Astrocyte (in vitro differentiated cells and primary cell): ENCODE measurements around the gene ACAT2. TPM values are rescaled to one million over a fixed set of nuclear protein-coding genes. Genes with fewer than 3 reads are reported as not detected.

ENCODE experiments used
- DNase-seq: peaks from one replicate; pipeline ENCODE4 v3.0.0-alpha.2; 2010; ENCODE audit warnings: low read depth
- FAIRE-seq: peaks from 2 replicates; lab custom pipeline; 2011; peaks lifted over from hg19 to GRCh38; lab: Jason Lieb, UNC
- H2AFZ ChIP-seq: 2 replicates; pipeline ENCODE4 v1.6.0; 2012; ENCODE audit warnings: low read depth, low read length, inconsistent platforms
- H3K27ac ChIP-seq: 2 replicates; pipeline ENCODE4 v1.5.1; 2011; ENCODE audit warnings: low read depth, low read length, inconsistent platforms
- H3K27me3 ChIP-seq: 2 replicates; pipeline ENCODE4 v1.6.0; 2011; ENCODE audit warnings: low read length, inconsistent platforms; ENCODE audit not compliant: insufficient read depth
- H3K36me3 ChIP-seq: 2 replicates; pipeline ENCODE4 v1.5.1; 2011; ENCODE audit warnings: low read length, inconsistent platforms; ENCODE audit not compliant: insufficient read depth
- H3K4me1 ChIP-seq: 2 replicates; pipeline ENCODE4 v1.5.1; 2011; ENCODE audit warnings: low read length, inconsistent platforms; ENCODE audit not compliant: insufficient read depth
- H3K4me2 ChIP-seq: 2 replicates; pipeline ENCODE4 v1.6.0; 2012; ENCODE audit warnings: low read length, inconsistent platforms
- H3K4me3 ChIP-seq: 2 replicates; pipeline ENCODE4 v1.5.1; 2011; ENCODE audit warnings: low read depth, mild to moderate bottlenecking, low read length, inconsistent platforms; ENCODE audit not compliant: insufficient read depth
- H3K79me2 ChIP-seq: 2 replicates; pipeline ENCODE4 v1.6.0; 2012; ENCODE audit warnings: mild to moderate bottlenecking, low read length, inconsistent platforms; ENCODE audit not compliant: insufficient read depth
- H3K9ac ChIP-seq: 2 replicates; pipeline ENCODE4 v1.6.0; 2012; ENCODE audit warnings: mild to moderate bottlenecking, low read length, inconsistent platforms
- H3K9me3 ChIP-seq: 2 replicates; pipeline ENCODE4 v1.5.1; 2012; ENCODE audit warnings: low read depth, mild to moderate bottlenecking, low read length, inconsistent platforms; ENCODE audit not compliant: insufficient read depth
- H4K20me1 ChIP-seq: 2 replicates; pipeline ENCODE4 v1.6.0; 2012; ENCODE audit warnings: low read length, inconsistent platforms; ENCODE audit not compliant: insufficient read depth
- H3K27ac Mint-ChIP-seq: one replicate; pipeline ENCODE4 v1.8.0; 2021; ENCODE audit warnings: mild to moderate bottlenecking, mixed read lengths; ENCODE audit not compliant: unreplicated experiment
- H3K27me3 Mint-ChIP-seq: one replicate; pipeline ENCODE4 v1.8.0; 2021; ENCODE audit warnings: low read depth, mixed read lengths; ENCODE audit not compliant: unreplicated experiment
- H3K36me3 Mint-ChIP-seq: one replicate; pipeline ENCODE4 v1.8.0; 2021; ENCODE audit warnings: low read depth, mixed read lengths; ENCODE audit not compliant: unreplicated experiment
- H3K4me1 Mint-ChIP-seq: one replicate; pipeline ENCODE4 v1.8.0; 2021; ENCODE audit warnings: low read depth, mixed read lengths; ENCODE audit not compliant: unreplicated experiment
- H3K4me3 Mint-ChIP-seq: one replicate; pipeline ENCODE4 v1.8.0; 2021; ENCODE audit warnings: mild to moderate bottlenecking, moderate library complexity, mixed read lengths; ENCODE audit not compliant: unreplicated experiment
- H3K9me3 Mint-ChIP-seq: one replicate; pipeline ENCODE4 v1.8.0; 2021; ENCODE audit warnings: mild to moderate bottlenecking, mixed read lengths; ENCODE audit not compliant: unreplicated experiment
- EZH2 ChIP-seq: IDR thresholded peaks from 2 replicates; pipeline ENCODE4 v1.6.1; 2012; ENCODE audit warnings: mild to moderate bottlenecking, low read length, inconsistent platforms; ENCODE audit not compliant: insufficient read depth
- total RNA-seq: library from RNA; stranded (reverse); gene quantifications from 2 replicates; pipeline ENCODE4 v1.2.1, GENCODE V29; 2021
- TF ChIP-seq, protein P1 (sequence below): IDR thresholded peaks from 2 replicates; pipeline ENCODE4 v1.5.1; 2011; ENCODE audit warnings: low read depth, mild to moderate bottlenecking, inconsistent platforms, low read length, moderate library complexity; ENCODE audit not compliant: insufficient read depth

Gene ACAT2
- total RNA-seq, 1 donor from 2014 or later = 96.7 TPM

DNA sequence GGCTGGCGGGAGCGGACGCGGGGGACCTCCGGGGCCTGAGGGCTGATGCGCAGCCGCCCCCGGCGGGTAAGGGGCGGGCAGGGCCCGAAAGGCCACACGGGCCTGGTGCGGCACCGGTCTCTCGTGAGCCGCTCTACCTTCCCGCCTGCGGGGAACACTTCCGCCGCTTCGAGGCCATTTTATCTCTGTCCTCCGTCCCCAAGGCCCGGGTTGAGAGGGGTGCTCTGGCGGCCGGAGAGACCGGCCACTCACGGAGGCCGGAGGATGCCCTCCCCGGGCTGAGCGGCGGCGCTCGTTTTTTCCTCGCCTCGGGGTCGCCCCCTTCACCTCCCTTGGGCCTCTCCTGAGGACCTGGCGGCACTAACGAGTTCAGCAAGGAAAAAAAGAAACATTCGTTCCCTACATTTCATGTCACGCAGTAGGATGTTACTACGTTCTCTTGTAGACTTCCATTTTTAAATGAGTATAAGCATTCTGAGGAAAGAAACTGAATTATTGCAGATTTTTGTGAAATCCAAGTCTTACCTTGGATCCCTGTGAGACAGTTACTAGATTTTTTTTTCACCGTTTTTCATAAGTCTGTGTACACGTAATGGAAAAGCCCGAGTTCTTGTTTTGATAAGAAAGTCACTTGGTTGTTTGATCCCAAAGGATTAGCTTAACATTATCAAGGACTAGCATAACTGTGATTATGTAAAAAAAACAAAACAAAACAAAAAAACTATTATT, 34.0 kb upstream of the ACAT2 start:
- no peaks in the 10 kb centered on the region for H3K27me3 Mint-ChIP-seq
- H3K9me3 ChIP-seq = no peaks in the 10 kb centered on the region
- H3K4me2 ChIP-seq = peak overlapping the region; percentile 83
- no peaks in the 10 kb centered on the region for H3K36me3 ChIP-seq
- H3K27me3 ChIP-seq = no peaks in the 10 kb centered on the region
- FAIRE-seq (no peak), DNase-seq (no peak)
- peak overlapping the region; percentile 96 for H3K27ac Mint-ChIP-seq
- H2AFZ ChIP-seq = peak overlapping the region; percentile 54
- TF ChIP-seq, protein P1, sequence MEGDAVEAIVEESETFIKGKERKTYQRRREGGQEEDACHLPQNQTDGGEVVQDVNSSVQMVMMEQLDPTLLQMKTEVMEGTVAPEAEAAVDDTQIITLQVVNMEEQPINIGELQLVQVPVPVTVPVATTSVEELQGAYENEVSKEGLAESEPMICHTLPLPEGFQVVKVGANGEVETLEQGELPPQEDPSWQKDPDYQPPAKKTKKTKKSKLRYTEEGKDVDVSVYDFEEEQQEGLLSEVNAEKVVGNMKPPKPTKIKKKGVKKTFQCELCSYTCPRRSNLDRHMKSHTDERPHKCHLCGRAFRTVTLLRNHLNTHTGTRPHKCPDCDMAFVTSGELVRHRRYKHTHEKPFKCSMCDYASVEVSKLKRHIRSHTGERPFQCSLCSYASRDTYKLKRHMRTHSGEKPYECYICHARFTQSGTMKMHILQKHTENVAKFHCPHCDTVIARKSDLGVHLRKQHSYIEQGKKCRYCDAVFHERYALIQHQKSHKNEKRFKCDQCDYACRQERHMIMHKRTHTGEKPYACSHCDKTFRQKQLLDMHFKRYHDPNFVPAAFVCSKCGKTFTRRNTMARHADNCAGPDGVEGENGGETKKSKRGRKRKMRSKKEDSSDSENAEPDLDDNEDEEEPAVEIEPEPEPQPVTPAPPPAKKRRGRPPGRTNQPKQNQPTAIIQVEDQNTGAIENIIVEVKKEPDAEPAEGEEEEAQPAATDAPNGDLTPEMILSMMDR = no peak
- TF ChIP-seq EZH2 = no peak
- peaks cover 13% of the 10 kb centered on the region for H3K4me1 ChIP-seq
- peak overlapping the region; percentile 98 for H3K9ac ChIP-seq
- peaks cover 97% of the 10 kb centered on the region for H3K79me2 ChIP-seq
- peaks cover 2% of the 10 kb centered on the region for H3K9me3 Mint-ChIP-seq
- H3K4me3 Mint-ChIP-seq = peak overlapping the region; percentile 89
- peak overlapping the region; percentile 84 for H3K4me3 ChIP-seq
- peaks cover 60% of the 10 kb centered on the region for H4K20me1 ChIP-seq
- H3K27ac ChIP-seq = peak overlapping the region; percentile 90
- peaks cover 2% of the 10 kb centered on the region for H3K36me3 Mint-ChIP-seq
- peaks cover 11% of the 10 kb centered on the region for H3K4me1 Mint-ChIP-seq

DNA sequence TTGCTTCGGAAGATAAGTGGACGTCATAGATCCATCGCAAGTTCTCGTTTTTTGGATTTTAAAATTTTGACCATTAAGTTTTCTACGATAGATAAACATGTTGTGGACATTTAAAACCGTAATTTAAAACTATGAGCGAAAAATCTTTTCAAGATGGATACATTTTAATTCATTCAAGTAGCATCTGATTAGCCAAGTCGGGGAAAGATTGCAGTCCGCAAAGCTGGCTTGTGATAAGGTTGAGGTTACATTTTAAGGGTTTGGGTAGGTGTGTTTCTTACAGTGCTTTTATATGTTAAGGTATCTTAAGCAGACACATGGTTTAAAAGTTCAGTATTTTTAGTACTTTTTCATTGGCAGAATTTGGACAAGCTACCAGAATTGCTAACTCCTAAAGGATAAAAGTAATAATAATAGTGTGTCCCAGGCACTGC, 33.3 kb upstream of the ACAT2 start:
- H3K4me3 ChIP-seq = peak overlapping the region; percentile 84
- no peak for FAIRE-seq
- H4K20me1 ChIP-seq = peaks cover 60% of the 10 kb centered on the region
- H3K4me1 Mint-ChIP-seq = peaks cover 11% of the 10 kb centered on the region
- H3K27me3 Mint-ChIP-seq = no peaks in the 10 kb centered on the region
- peaks cover 2% of the 10 kb centered on the region for H3K36me3 Mint-ChIP-seq
- peak overlapping the region; percentile 90 for H3K27ac ChIP-seq
- H3K9ac ChIP-seq = peak overlapping the region; percentile 98
- peak overlapping the region; percentile 83 for H3K4me2 ChIP-seq
- peak overlapping the region; percentile 89 for H3K4me3 Mint-ChIP-seq
- peak overlapping the region; percentile 96 for H3K27ac Mint-ChIP-seq
- H3K36me3 ChIP-seq = no peaks in the 10 kb centered on the region
- H3K79me2 ChIP-seq = peaks cover 97% of the 10 kb centered on the region
- no peaks in the 10 kb centered on the region for H3K27me3 ChIP-seq
- H2AFZ ChIP-seq = no peak overlapping the region
- no peaks in the 10 kb centered on the region for H3K9me3 ChIP-seq
- H3K4me1 ChIP-seq = peaks cover 13% of the 10 kb centered on the region
- TF ChIP-seq, protein P1 = no peak
- TF ChIP-seq EZH2 = no peak
- no peaks in the 10 kb centered on the region for H3K9me3 Mint-ChIP-seq
- no peak for DNase-seq
